Measurements from ENCODE around the gene MXD1.

DNA sequence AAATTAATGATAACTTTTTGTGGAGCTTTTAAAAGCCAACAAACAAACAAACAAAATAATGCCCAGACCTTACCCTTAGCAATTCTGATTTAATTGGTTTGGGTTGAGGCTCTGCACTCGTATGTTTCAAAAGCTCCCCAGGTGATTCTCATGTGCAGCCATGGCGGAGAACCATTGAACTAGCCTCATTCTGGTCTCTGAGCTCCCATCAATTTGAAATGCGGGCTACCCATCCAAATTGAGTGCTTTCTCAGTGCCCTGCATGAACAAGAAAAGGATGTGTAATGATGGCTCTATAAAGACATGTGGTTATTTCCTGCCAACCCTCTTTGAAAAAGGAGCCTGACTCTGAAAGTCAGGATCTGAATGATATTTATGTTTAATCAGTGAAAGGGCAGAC lies 8.2 kb downstream of the MXD1 start:
- TF ChIP-seq, protein P1, sequence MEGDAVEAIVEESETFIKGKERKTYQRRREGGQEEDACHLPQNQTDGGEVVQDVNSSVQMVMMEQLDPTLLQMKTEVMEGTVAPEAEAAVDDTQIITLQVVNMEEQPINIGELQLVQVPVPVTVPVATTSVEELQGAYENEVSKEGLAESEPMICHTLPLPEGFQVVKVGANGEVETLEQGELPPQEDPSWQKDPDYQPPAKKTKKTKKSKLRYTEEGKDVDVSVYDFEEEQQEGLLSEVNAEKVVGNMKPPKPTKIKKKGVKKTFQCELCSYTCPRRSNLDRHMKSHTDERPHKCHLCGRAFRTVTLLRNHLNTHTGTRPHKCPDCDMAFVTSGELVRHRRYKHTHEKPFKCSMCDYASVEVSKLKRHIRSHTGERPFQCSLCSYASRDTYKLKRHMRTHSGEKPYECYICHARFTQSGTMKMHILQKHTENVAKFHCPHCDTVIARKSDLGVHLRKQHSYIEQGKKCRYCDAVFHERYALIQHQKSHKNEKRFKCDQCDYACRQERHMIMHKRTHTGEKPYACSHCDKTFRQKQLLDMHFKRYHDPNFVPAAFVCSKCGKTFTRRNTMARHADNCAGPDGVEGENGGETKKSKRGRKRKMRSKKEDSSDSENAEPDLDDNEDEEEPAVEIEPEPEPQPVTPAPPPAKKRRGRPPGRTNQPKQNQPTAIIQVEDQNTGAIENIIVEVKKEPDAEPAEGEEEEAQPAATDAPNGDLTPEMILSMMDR (IDR thresholded peaks at IDR 0.05), result no peak
- TF ChIP-seq POLR2A (IDR thresholded peaks at IDR 0.05), result no peak
